Activated B cell treated with CpG ODN at 0.5 μM for 24 hours (primary cell): ENCODE results near the gene NPR2. TPM values are rescaled to one million over a fixed set of nuclear protein-coding genes. Genes with fewer than 3 reads are reported as not detected.

Experiments
- ATAC-seq: fragments of 200-7000 bp; cut with Tn5 transposase; one replicate; pipeline ENCODE4 v1.10.0; 2021; ENCODE audit warnings: low read depth, mild to moderate bottlenecking, moderate library complexity
- CTCF ChIA-PET: fragments of 350-600 bp; sonication (Branson Sonifier 250); formaldehyde crosslinking; loops from one replicate; lab custom pipeline; 2021; ENCODE audit warnings: antibody characterized with exemption; lab: Charles Lee
- POLR2A ChIA-PET: fragments of 350-600 bp; sonication (Branson Sonifier 250); formaldehyde crosslinking; loops from one replicate; lab custom pipeline; 2021; ENCODE audit warnings: antibody characterized with exemption; lab: Charles Lee
- DNase-seq: peaks from one replicate; pipeline ENCODE4 v3.0.0; 2022
- H3K27ac Mint-ChIP-seq: one replicate; pipeline ENCODE4 v1.8.0; 2020; ENCODE audit warnings: mixed read lengths
- H3K27me3 Mint-ChIP-seq: one replicate; pipeline ENCODE4 v1.8.0; 2021; ENCODE audit warnings: mixed read lengths
- H3K36me3 Mint-ChIP-seq: one replicate; pipeline ENCODE4 v1.8.0; 2021; ENCODE audit warnings: low read depth, mixed read lengths
- H3K4me1 Mint-ChIP-seq: one replicate; pipeline ENCODE4 v1.8.0; 2021; ENCODE audit warnings: mixed read lengths
- H3K4me3 Mint-ChIP-seq: one replicate; pipeline ENCODE4 v1.8.0; 2020; ENCODE audit warnings: mild to moderate bottlenecking, mixed read lengths
- H3K9me3 Mint-ChIP-seq: one replicate; pipeline ENCODE4 v1.8.0; 2020; ENCODE audit warnings: mixed read lengths
- CTCF ChIP-seq: fragments of 200-600 bp; IDR thresholded peaks from one replicate; pipeline ENCODE4 v1.8.0; 2022; ENCODE audit warnings: antibody characterized with exemption, mild to moderate bottlenecking
- intact Hi-C: fragments of 100-400 bp; cut with micrococcal nuclease; formaldehyde crosslinking; loops from one replicate; pipeline ENCODE4 v1.15.1; 2024
- total RNA-seq: library from RNA; stranded (reverse); gene quantifications from 2 replicates; pipeline ENCODE4 v1.2.3, GENCODE V29; 2022

The NPR2 gene
- total RNA-seq, 1 donor from 2014 or later, result 4.6 TPM

- peak overlapping the region; percentile 43 for H3K27ac Mint-ChIP-seq
- POLR2A ChIA-PET, result interaction anchor here (0.6 to 1.9 kb wide), 2 partner anchors 11 to 126 kb away, joined by 5 to 6 read pairs; partner anchors contain the start of genes GBA2 and RGP1
- H3K36me3 Mint-ChIP-seq, result peaks cover 15% of the 10 kb centered on the region
- no peaks in the 10 kb centered on the region for H3K27me3 Mint-ChIP-seq
- no peak for TF ChIP-seq CTCF
- ATAC-seq (no peak), DNase-seq (no peak)
- no peaks in the 10 kb centered on the region for H3K9me3 Mint-ChIP-seq
- no peak overlapping the region for H3K4me3 Mint-ChIP-seq
- CTCF ChIA-PET, result interaction anchor here (0.9 to 2.1 kb wide), 3 partner anchors 21 to 66 kb away, joined by 3 to 7 read pairs (median 4); no protein-coding TSS in a partner anchor
- intact Hi-C loops, result no loop called here
- peaks cover 61% of the 10 kb centered on the region for H3K4me1 Mint-ChIP-seq
Measured at GRCh38 chr9:35759795-35760194, 31.6 kb upstream of the NPR2 start.

GRCh38 chr9:35760651-35761050 lies 30.7 kb upstream of the NPR2 start:
- Mint-ChIP-seq H3K27me3 (no peaks in the 10 kb centered on the region), H3K36me3 (peaks cover 11% of the 10 kb centered on the region), H3K27ac (peak overlapping the region; percentile 22), H3K4me3 (no peak overlapping the region), H3K9me3 (no peaks in the 10 kb centered on the region), H3K4me1 (peaks cover 55% of the 10 kb centered on the region)
- ChIA-PET CTCF (interaction anchor here (0.8 to 2.1 kb wide), 3 partner anchors 22 to 66 kb away, joined by 3 to 7 read pairs (median 3); no protein-coding TSS in a partner anchor), POLR2A (interaction anchor here (1.9 kb wide), 1 partner anchor 12 kb away, joined by 6 read pairs; the partner anchor contains the start of genes GBA2 and RGP1)
- intact Hi-C loops, result no loop called here
- DNase-seq (no peak), ATAC-seq (no peak)
- no peak for TF ChIP-seq CTCF

- no peak for TF ChIP-seq CTCF
- no peak for ATAC-seq
- H3K27me3 Mint-ChIP-seq, result no peaks in the 10 kb centered on the region
- H3K9me3 Mint-ChIP-seq, result no peaks in the 10 kb centered on the region
- intact Hi-C loops, result no loop called here
- H3K4me3 Mint-ChIP-seq, result no peak overlapping the region
- H3K27ac Mint-ChIP-seq, result no peak overlapping the region
- peaks cover 6% of the 10 kb centered on the region for H3K36me3 Mint-ChIP-seq
- POLR2A ChIA-PET, result interaction anchor here (0.7 to 0.9 kb wide), 2 partner anchors 10 to 15 kb away, joined by 4 to 5 read pairs; no protein-coding TSS in a partner anchor
- CTCF ChIA-PET, result interaction anchor here (0.7 kb wide), 2 partner anchors 27 to 151 kb away, joined by 3 read pairs; no protein-coding TSS in a partner anchor
- DNase-seq, result no peak
- H3K4me1 Mint-ChIP-seq, result peaks cover 40% of the 10 kb centered on the region
Measured at GRCh38 chr9:35763181-35763580, 28.2 kb upstream of the NPR2 start.

- Mint-ChIP-seq H3K27me3 (no peaks in the 10 kb centered on the region), H3K4me1 (peaks cover 33% of the 10 kb centered on the region), H3K36me3 (peaks cover 7% of the 10 kb centered on the region), H3K4me3 (no peak overlapping the region), H3K27ac (no peak overlapping the region), H3K9me3 (no peaks in the 10 kb centered on the region)
- POLR2A ChIA-PET, result no interaction called here
- TF ChIP-seq CTCF, result no peak
- intact Hi-C loops, result no loop called here
- ATAC-seq (no peak), DNase-seq (no peak)
- CTCF ChIA-PET, result no interaction called here
Measured at GRCh38 chr9:35763803-35764202, 27.6 kb upstream of the NPR2 start.

- POLR2A ChIA-PET, result no interaction called here
Measured at GRCh38 chr9:35766997-35767396, 24.4 kb upstream of the NPR2 start.

More at GRCh38 chr9:35766997-35767396, 24.4 kb upstream of the NPR2 start:
- Mint-ChIP-seq H3K36me3 (peaks cover 2% of the 10 kb centered on the region), H3K9me3 (no peaks in the 10 kb centered on the region), H3K27ac (no peak overlapping the region), H3K4me3 (no peak overlapping the region), H3K27me3 (no peaks in the 10 kb centered on the region), H3K4me1 (peaks cover 11% of the 10 kb centered on the region)
- CTCF ChIA-PET, result no interaction called here
- ATAC-seq (no peak), DNase-seq (no peak)
- no peak for TF ChIP-seq CTCF
- intact Hi-C loops, result no loop called here
